NCI-H146 treated with DMSO at 0.1 percent for 48 hours (cell line): ENCODE data around the gene TMEM242.
"Not testable (repeated sequence)": the region's sequence is repeated elsewhere in the genome, so short reads cannot be mapped to it uniquely, and the experiment has no call there.

Source experiments
- DNase-seq: peaks from one replicate; lab custom pipeline; 2025; ENCODE audit not compliant: unreplicated experiment; lab: John Stamatoyannopoulos, UW

TMEM242 gene

DNA sequence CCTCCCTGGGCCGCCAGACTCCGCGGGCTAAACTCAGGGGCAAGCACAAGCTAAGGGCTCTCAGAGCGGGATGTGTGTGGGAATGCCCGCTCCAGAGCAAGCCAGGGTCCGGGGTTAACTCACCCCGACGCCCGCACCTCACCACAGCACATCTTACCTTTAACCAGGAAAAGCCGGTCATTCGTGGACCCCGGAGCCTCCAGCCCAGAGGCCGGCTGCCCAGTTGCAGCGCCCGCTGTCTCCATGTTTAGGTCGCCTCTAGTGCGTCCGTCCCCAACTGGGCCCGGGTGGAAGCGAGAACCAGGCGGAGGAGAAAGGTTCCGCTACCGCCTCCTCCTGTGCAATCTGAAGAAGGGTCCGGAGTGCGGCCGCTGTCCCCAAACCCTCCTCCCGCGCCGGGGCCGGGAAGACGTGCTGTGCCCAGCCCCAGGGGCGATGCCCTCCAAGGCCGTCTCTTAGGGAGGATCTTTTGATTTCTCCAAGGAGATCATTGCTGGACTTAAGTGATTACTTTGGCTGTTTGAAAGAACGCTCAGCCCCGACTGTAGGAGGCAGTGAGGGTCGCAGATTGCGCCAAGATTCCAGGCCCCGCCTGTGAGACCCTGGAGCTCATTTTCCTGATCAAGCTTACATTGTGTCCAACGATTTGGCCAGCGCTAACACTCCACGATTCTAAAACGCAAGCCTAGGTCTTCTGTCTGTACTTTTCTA lies at the start of gene TMEM242:
Gene TMEM242, minus strand, starts transcription at position 265 of the 711 bp plus-strand sequence. Its CDS starts 20 bp downstream, at position 245.
- no peak for DNase-seq

GRCh38 chr6:157372501-157373280 lies 49.4 kb upstream of the TMEM242 start:
- no peak for DNase-seq

DNA sequence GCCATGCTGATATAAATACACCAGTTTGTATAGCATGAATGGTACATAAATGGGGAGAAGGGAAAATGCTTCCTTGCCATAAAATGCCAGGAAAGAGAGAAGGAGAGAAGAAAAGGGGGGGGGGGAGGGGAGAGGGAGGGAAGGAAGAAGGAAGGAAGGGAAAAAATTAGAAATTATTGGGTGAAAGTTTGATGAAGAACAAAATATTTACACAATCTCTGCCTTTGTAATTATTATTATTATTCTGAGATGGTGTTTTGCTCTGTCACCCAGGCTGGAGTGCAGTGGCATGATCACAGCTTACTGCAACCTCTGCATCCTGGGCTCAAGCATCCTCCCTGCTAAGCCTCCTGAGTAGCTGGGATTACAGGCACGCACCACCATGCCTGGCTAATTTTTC lies 47.4 kb upstream of the TMEM242 start:
- DNase-seq = no peak

DNA sequence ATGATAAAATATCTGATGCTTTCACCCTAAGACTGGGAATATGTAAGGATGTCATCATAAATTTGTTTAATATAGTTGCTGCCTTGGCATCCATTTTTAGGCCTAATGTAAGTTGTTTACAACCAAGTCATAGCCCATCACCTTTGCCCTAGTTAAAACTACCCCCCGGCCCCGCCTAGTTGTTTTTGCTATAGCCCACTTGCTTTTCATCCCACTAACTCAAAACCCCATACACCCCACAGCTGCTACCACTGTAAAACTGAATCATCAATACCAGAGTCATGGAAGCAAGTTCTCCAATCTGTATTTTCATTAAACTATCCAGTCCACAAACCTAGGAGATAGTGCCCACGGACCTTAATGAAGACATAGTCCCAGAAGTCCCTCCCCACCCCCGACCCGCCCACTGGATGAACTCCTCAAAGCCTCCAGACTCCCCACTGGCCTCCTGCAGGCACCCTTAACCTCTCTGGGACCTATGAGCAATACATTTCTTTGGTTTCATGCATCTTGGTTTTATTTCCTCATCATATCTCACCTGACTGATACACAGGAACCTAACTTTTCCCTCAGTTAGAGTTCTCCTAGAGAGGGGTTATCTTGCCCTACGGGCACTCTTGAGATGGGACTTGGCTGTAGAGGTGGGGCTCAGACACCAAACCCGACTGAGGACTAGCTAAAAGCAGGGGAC lies 45.2 kb upstream of the TMEM242 start:
- DNase-seq = no peak

GRCh38 chr6:157366648-157367047 lies 43.3 kb upstream of the TMEM242 start:
- DNase-seq = no peak

- no peak for DNase-seq
Measured at GRCh38 chr6:157364705-157365104, 41.4 kb upstream of the TMEM242 start.

DNA sequence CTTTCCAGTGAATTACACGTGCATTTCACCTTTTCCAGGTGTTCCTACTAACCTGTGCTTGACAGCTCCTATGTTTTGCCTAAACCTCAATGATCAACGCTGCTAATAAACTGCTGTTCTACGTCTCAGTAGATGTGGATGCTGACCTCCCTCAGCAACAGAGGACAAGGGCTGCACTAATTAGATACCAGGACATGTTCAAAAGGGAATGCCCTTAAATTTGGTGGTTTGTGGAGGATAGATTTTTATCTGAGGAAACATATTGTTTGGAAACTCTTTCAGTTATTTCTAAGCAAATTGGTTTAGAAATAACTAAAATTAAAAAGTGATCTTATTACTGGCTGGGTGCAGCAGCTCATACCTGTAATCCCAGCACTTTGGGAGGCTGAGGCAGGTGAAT lies 38.6 kb upstream of the TMEM242 start:
- no peak for DNase-seq

GRCh38 chr6:157358287-157358686 lies 35.0 kb upstream of the TMEM242 start:
- DNase-seq = no peak

DNA sequence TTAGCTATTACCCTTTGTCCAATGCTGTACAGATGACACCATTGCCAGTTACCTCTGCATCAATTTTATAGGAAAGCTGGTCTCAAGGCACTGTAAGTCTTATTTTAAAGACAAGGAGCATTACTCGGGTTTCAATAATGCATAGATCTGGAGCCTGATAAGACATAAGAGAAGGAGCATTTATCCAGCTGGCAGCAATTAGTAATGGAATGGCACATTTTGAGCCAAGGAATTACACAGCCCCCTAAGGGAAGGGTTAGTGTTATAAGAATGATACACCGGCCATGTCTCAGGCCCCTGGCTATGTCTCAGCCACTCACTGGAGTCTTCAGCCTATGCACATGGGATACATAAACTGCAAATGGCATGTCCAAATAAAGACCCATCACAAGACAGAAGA lies 23.1 kb upstream of the TMEM242 start:
- DNase-seq = no peak

DNA sequence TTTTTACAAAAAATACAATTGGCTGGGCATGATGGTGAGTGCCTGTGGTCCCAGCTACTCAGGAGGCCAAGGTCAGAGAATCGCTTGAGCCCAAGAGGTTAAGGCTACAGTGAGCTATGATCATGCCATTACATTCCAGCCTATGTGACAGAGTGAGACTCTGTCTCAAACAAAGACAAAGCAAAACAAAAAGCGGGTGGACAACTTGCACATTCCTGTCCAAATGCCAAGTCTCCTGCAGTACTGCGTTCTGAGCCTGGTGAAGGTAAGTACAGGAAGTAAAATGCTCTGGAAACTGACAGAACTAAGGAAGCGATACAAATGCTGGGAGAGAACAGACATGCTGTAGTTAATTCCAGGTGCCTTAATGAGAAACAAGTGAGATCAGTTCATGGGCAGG lies 20.4 kb upstream of the TMEM242 start:
- DNase-seq = no peak

GRCh38 chr6:157339432-157339831 lies 16.1 kb upstream of the TMEM242 start:
- DNase-seq = no peak

- no peak for DNase-seq
Measured at GRCh38 chr6:157337751-157338150, 14.4 kb upstream of the TMEM242 start.

- not testable (repeated sequence) for DNase-seq
Measured at GRCh38 chr6:157337276-157337675, 14.0 kb upstream of the TMEM242 start.

DNA sequence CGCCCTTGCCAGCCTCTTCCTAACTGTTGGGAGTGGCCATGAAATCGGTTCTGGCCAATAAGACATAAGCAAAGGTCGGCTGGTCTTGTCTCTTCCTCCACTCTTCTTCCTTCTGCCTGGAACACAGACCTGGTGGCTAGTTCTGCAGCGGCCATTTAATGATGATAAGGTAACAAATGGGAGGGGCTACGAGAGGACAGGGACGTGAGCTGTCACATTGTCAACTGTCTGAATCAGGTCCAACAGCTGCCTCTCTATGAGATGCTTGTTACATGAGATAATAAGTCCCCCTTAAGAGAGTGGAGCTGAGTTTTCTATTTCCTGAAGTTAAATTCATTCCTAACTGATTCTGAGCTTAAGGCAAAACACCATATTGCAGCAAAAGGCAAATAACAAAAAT lies 12.5 kb upstream of the TMEM242 start:
- DNase-seq = peak; percentile 55

DNA sequence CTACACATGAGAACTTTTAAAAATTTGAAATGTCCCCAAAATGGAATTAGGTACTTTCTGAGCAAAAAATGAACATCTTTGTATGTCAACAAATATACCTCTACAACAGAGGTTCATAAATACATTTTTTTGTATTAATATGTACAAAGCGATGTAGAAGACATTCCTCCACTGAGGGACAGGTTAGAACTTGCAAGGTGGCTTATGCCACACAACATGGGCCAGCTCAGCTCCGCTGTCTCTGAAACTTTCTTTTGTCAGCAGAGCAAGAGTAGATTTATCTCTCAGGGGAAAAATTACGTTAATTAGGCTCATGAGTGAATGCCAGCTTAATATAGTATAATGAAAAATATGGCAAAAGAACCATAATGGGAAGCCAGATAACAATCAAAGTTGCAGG lies 10.6 kb upstream of the TMEM242 start:
- DNase-seq = no peak

- no peak for DNase-seq
Measured at GRCh38 chr6:157333537-157333936, 10.2 kb upstream of the TMEM242 start.

DNA sequence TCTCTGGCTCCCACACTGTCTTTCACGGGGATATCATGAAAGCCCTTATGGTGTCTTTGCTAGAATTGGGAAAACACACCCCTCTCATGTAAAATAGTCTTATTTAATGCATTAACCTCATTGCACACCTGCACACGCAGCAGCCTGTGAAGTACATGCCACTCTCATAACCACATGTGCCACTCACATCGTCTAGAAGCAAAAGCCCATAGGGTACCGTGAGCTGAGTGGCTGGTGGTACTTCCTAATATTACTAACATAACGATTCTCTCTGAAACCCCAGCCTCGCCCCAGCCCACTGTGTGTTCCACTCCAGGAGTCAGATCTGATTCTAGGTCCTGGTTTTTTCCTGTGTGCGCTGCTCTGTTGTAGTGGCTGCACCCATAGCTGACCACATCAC lies 9.5 kb upstream of the TMEM242 start:
- DNase-seq = no peak

GRCh38 chr6:157330831-157331230 lies 7.5 kb upstream of the TMEM242 start:
- DNase-seq = no peak

DNA sequence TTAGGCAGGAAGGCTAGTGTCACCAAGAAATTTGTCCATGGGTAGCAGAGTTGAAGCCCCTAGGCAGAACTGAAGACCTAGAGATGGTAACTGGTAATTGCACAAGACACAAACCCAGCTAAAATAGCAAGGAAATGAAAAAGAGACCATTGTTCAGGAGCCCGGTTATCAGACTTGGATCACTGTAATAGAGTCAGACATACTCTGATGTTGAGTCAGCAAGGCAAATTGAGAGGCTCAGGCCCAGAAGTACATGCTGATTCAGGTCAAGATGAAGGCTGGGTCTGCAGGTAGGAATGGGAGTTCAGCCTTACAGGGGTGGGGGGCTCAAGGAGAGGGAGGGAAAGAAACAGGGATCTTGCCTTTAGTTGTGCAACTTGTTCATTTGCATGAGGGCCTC lies 6.5 kb upstream of the TMEM242 start:
- no peak for DNase-seq

DNA sequence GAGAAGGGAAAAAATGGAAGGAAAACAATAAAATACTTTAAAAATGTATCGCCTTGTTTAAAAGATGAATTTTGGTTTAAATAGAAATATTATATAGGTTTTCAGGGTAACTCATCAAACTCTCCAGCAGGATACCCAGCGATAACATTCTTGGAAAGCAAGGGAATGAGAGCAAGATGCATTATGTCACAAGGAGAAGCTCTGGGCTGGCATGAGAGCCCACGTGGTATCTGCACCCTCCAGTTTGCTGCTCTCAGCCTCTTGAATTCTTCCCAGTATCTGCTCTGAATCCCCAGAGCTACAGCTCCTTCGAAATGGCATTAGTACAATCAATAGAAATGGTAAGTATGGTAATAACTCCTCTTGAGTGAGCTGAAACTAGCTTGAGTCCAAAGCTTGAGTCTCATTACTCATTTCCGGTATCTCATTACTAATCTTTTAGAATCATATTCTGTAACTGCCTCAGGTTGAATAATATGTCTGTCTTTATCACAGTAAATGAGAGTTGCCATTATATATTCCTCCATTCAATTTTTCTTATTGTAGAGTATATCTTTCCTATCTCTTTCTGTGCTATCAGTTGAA lies 4.9 kb upstream of the TMEM242 start:
- no peak for DNase-seq

GRCh38 chr6:157326979-157327378 lies 3.7 kb upstream of the TMEM242 start:
- DNase-seq = no peak
